ENCODE data around the gene GABARAPL2.

The GABARAPL2 gene

GRCh38 chr16:75566040-75566757 is at the start of gene GABARAPL2:
TSS of gene GABARAPL2 (plus strand) at chr16:75566379. CDS start at chr16:75566487, 108 bp downstream.
- H3K27ac ChIP-seq: peak within 1 kb of the TSS; percentile 85
- H3K27me3 ChIP-seq: peaks cover 27% of the 10 kb centered on the region
- peaks cover 49 to 60% of the 10 kb centered on the region in 2 experiments for H3K4me1 ChIP-seq (ENCODE audit: control insufficient read depth in 1 of 2, insufficient read depth in 1 of 2, low read depth in 1 of 2, low read length in 1 of 2)
- peak within 1 kb of the TSS; percentile 68 to 97 for H3K4me3 ChIP-seq (ENCODE audit: low read depth in 1 of 2, low read length in 1 of 2)
- no peaks in the 10 kb centered on the region for H3K9me3 ChIP-seq
- TF ChIP-seq CTCF (IDR thresholded peaks at IDR 0.05): peak; percentile 22
- H3K36me3 ChIP-seq: peaks cover 40% of the 10 kb centered on the region

- H3K36me3 ChIP-seq: no peaks in the 10 kb centered on the region
- no peak overlapping the region for H3K4me3 ChIP-seq (ENCODE audit: low read depth in 1 of 2, low read length in 1 of 2)
- no peak for TF ChIP-seq CTCF (IDR thresholded peaks at IDR 0.05)
- H3K27me3 ChIP-seq: peaks cover 4% of the 10 kb centered on the region
- no peaks in the 10 kb centered on the region for H3K9me3 ChIP-seq
- H3K4me1 ChIP-seq (ENCODE audit: control insufficient read depth in 1 of 2, insufficient read depth in 1 of 2, low read depth in 1 of 2, low read length in 1 of 2): peaks cover 7 to 12% of the 10 kb centered on the region in 2 experiments
- H3K27ac ChIP-seq: no peak overlapping the region
Measured at GRCh38 chr16:75519175-75519574, 47.0 kb upstream of the GABARAPL2 start.

GRCh38 chr16:75526032-75526790 is 40.0 kb upstream of the GABARAPL2 start:
- H3K4me1 ChIP-seq (ENCODE audit: control insufficient read depth in 1 of 2, insufficient read depth in 1 of 2, low read depth in 1 of 2, low read length in 1 of 2): no peaks in the 10 kb centered on the region
- H3K27ac ChIP-seq: no peak overlapping the region
- no peaks in the 10 kb centered on the region for H3K36me3 ChIP-seq
- no peak for TF ChIP-seq CTCF (IDR thresholded peaks at IDR 0.05)
- H3K4me3 ChIP-seq (ENCODE audit: low read depth in 1 of 2, low read length in 1 of 2): no peak overlapping the region
- H3K9me3 ChIP-seq: no peaks in the 10 kb centered on the region
- H3K27me3 ChIP-seq: no peaks in the 10 kb centered on the region

- no peaks in the 10 kb centered on the region for H3K4me1 ChIP-seq (ENCODE audit: control insufficient read depth in 1 of 2, insufficient read depth in 1 of 2, low read depth in 1 of 2, low read length in 1 of 2)
- H3K27ac ChIP-seq: no peak overlapping the region
- H3K27me3 ChIP-seq: no peaks in the 10 kb centered on the region
- no peak overlapping the region for H3K4me3 ChIP-seq (ENCODE audit: low read depth in 1 of 2, low read length in 1 of 2)
- no peak for TF ChIP-seq CTCF (IDR thresholded peaks at IDR 0.05)
- no peaks in the 10 kb centered on the region for H3K9me3 ChIP-seq
- no peaks in the 10 kb centered on the region for H3K36me3 ChIP-seq
Measured at GRCh38 chr16:75527825-75528299, 38.3 kb upstream of the GABARAPL2 start.

GRCh38 chr16:75529056-75529905 is 36.9 kb upstream of the GABARAPL2 start:
- no peaks in the 10 kb centered on the region for H3K9me3 ChIP-seq
- H3K27me3 ChIP-seq: no peaks in the 10 kb centered on the region
- TF ChIP-seq CTCF (IDR thresholded peaks at IDR 0.05): no peak
- no peaks in the 10 kb centered on the region for H3K36me3 ChIP-seq
- no peaks in the 10 kb centered on the region for H3K4me1 ChIP-seq (ENCODE audit: control insufficient read depth in 1 of 2, insufficient read depth in 1 of 2, low read depth in 1 of 2, low read length in 1 of 2)
- H3K27ac ChIP-seq: no peak overlapping the region
- H3K4me3 ChIP-seq (ENCODE audit: low read depth in 1 of 2, low read length in 1 of 2): no peak overlapping the region

Data from neutrophil (primary cell).